CD4-positive, alpha-beta memory T cell (primary cell): ENCODE results near the gene TPPP. TPM values are rescaled to one million over a fixed set of nuclear protein-coding genes. Genes with fewer than 3 reads are reported as not detected.

ENCODE experiments used
- CTCF ChIA-PET: fragments of 350-600 bp; sonication (Branson Sonifier 250); formaldehyde crosslinking; loops from one replicate; lab custom pipeline; 2021; ENCODE audit warnings: inconsistent platforms; ENCODE audit not compliant: partially characterized antibody; lab: Charles Lee
- POLR2A ChIA-PET: fragments of 350-600 bp; sonication (Branson Sonifier 250); formaldehyde crosslinking; loops from one replicate; lab custom pipeline; 2021; ENCODE audit not compliant: partially characterized antibody; lab: Charles Lee
- DNase-seq, 5 donors: peaks; one replicate each; pipeline versions ENCODE4 v3.0.0 to v3.0.0-alpha.2; 2020 to 2022; ENCODE audit warnings: mixed read lengths in 1 of 5
- H3K27ac ChIP-seq: one replicate; pipeline ENCODE4 v1.7.0; 2013; ENCODE audit warnings: low read depth, low read length
- H3K27me3 ChIP-seq: 2 replicates; pipeline ENCODE4 v1.7.0; 2013; ENCODE audit warnings: mild to moderate bottlenecking, low read length, moderate library complexity; ENCODE audit not compliant: insufficient read depth
- H3K36me3 ChIP-seq: 2 replicates; pipeline ENCODE4 v1.7.0; 2013; ENCODE audit warnings: mild to moderate bottlenecking, low read length, moderate library complexity; ENCODE audit not compliant: insufficient read depth
- H3K4me1 ChIP-seq: 2 replicates; pipeline ENCODE4 v1.7.0; 2013; ENCODE audit warnings: mild to moderate bottlenecking, low read length, moderate library complexity; ENCODE audit not compliant: insufficient read depth
- H3K4me3 ChIP-seq, 2 donors: one replicate each; pipeline ENCODE4 v1.7.0; 2013; ENCODE audit warnings: low read length in 2 of 2, mild to moderate bottlenecking in 1 of 2
- H3K9me3 ChIP-seq, 2 donors: one replicate each; pipeline ENCODE4 v1.7.0; 2013; ENCODE audit warnings: low read length in 2 of 2, control low read depth in 1 of 2; ENCODE audit not compliant: control insufficient read depth in 1 of 2
- H3K27ac Mint-ChIP-seq, 7 donors: one replicate each; pipeline ENCODE4 v1.8.0; 2020 to 2021; ENCODE audit warnings: mixed read lengths in 7 of 7, mild to moderate bottlenecking in 6 of 7, inconsistent platforms in 3 of 7, moderate library complexity in 3 of 7
- H3K27me3 Mint-ChIP-seq, 2 donors: one replicate each; pipeline ENCODE4 v1.8.0; 2020 to 2021; ENCODE audit warnings: mixed read lengths in 2 of 2
- H3K36me3 Mint-ChIP-seq, 2 donors: one replicate each; pipeline ENCODE4 v1.8.0; 2020 to 2021; ENCODE audit warnings: mixed read lengths in 2 of 2, inconsistent platforms in 1 of 2, mild to moderate bottlenecking in 1 of 2
- H3K4me1 Mint-ChIP-seq, 4 donors: one replicate each; pipeline ENCODE4 v1.8.0; 2020 to 2021; ENCODE audit warnings: mixed read lengths in 4 of 4, mild to moderate bottlenecking in 1 of 4
- H3K4me3 Mint-ChIP-seq, 8 donors: one replicate each; pipeline ENCODE4 v1.8.0; 2020 to 2021; ENCODE audit warnings: mixed read lengths in 8 of 8, mild to moderate bottlenecking in 7 of 8, moderate library complexity in 6 of 8, inconsistent platforms in 3 of 8
- H3K9me3 Mint-ChIP-seq, 8 donors: one replicate each; pipeline ENCODE4 v1.8.0; 2020 to 2021; ENCODE audit warnings: mixed read lengths in 8 of 8, mild to moderate bottlenecking in 5 of 8, inconsistent platforms in 3 of 8, moderate library complexity in 1 of 8
- intact Hi-C: fragments of 100-400 bp; cut with micrococcal nuclease; formaldehyde crosslinking; loops from one replicate; pipeline ENCODE4 v1.15.1; 2023
- polyA plus RNA-seq, 2 donors: library from polyadenylated mRNA; unstranded; fragments of 300-500 nt; fragmentation: Illumina TruSeq; gene quantifications; one replicate each; pipeline ENCODE4 v1.2.3, GENCODE V29; 2021
- total RNA-seq, 2 experiments: library from RNA; stranded (reverse); gene quantifications; one replicate each; pipeline ENCODE4 v1.2.3, GENCODE V29; 2021

The TPPP gene
- total and polyA plus RNA-seq, 4 experiments from 2014 or later: 0.36 to 3.3 (median 1.1) TPM

- H3K9me3 ChIP-seq: no peaks in the 10 kb centered on the region
- peak overlapping the region; percentile 59 for H3K27ac ChIP-seq
- H3K36me3 ChIP-seq: no peaks in the 10 kb centered on the region
- H3K27ac Mint-ChIP-seq: peak overlapping the region; percentile 98 to 100 (median 99)
- H3K9me3 Mint-ChIP-seq: peaks cover 0 to 2% (median 0%) of the 10 kb centered on the region in 8 donors
- peak; percentile 89 to 97 (median 91) for DNase-seq
- peaks cover 7 to 23% (median 10%) of the 10 kb centered on the region in 4 donors for H3K4me1 Mint-ChIP-seq
- ChIA-PET POLR2A (interaction anchor here (0.8 kb wide), 1 partner anchor 38 kb away, joined by 3 read pairs; no protein-coding TSS in a partner anchor), CTCF (interaction anchor here (1.2 to 2.3 kb wide), 5 partner anchors 19 to 233 kb away, joined by 3 to 13 read pairs (median 5); no protein-coding TSS in a partner anchor)
- peaks cover 0 to 3% of the 10 kb centered on the region in 2 donors for H3K27me3 Mint-ChIP-seq
- H3K27me3 ChIP-seq: no peaks in the 10 kb centered on the region
- H3K4me1 ChIP-seq: peaks cover 29% of the 10 kb centered on the region
- H3K4me3 ChIP-seq: peak overlapping the region in 1 of 2 donors; percentile 4
- H3K4me3 Mint-ChIP-seq: peak overlapping the region; percentile 78 to 92 (median 82)
- H3K36me3 Mint-ChIP-seq: peaks cover 1 to 4% of the 10 kb centered on the region in 2 donors
- intact Hi-C loops: loop anchor here (2.0 to 10.0 kb wide), 2 partner anchors 20 to 332 kb away; partner anchors contain the start of genes NKD2 and TPPP
These were observed 20.6 kb downstream of the TPPP start for GRCh38 chr5:672329-673160.

- ChIA-PET CTCF (interaction anchor here (1.1 to 3.7 kb wide), 6 partner anchors 18 to 230 kb away, joined by 3 to 21 read pairs (median 6); no protein-coding TSS in a partner anchor), POLR2A (no interaction called here)
- intact Hi-C loops: loop anchor here (2.0 to 10.0 kb wide), 3 partner anchors 21 to 333 kb away; partner anchors contain the start of genes NKD2 and TPPP
- H3K9me3 ChIP-seq: no peaks in the 10 kb centered on the region
- Mint-ChIP-seq H3K36me3 (peaks cover 10% of the 10 kb centered on the region in 2 donors), H3K27me3 (peaks cover 0 to 3% of the 10 kb centered on the region in 2 donors), H3K9me3 (peaks cover 0 to 2% (median 0%) of the 10 kb centered on the region in 8 donors), H3K4me1 (peaks cover 7 to 26% (median 13%) of the 10 kb centered on the region in 4 donors), H3K27ac (peak overlapping the region; percentile 29 to 100 (median 99)), H3K4me3 (peak overlapping the region in 5 of 8 donors; percentile 79 to 92 (median 82))
- H3K4me1 ChIP-seq: peaks cover 29% of the 10 kb centered on the region
- H3K4me3 ChIP-seq: peak overlapping the region in 1 of 2 donors; percentile 4
- no peaks in the 10 kb centered on the region for H3K27me3 ChIP-seq
- H3K36me3 ChIP-seq: no peaks in the 10 kb centered on the region
- DNase-seq: peak; percentile 73 to 80 (median 77)
- H3K27ac ChIP-seq: peak overlapping the region; percentile 59
These were observed 21.5 kb downstream of the TPPP start for GRCh38 chr5:671459-672328.

- H3K27me3 Mint-ChIP-seq: peaks cover 0 to 3% of the 10 kb centered on the region in 2 donors
- DNase-seq: peak in 1 of 5 donors; percentile 31
- Histone ChIP-seq H3K36me3 (no peaks in the 10 kb centered on the region), H3K4me3 (no peak overlapping the region), H3K27ac (no peak overlapping the region), H3K4me1 (peaks cover 29% of the 10 kb centered on the region), H3K9me3 (no peaks in the 10 kb centered on the region), H3K27me3 (no peaks in the 10 kb centered on the region)
- CTCF ChIA-PET: interaction anchor here (1.1 to 3.7 kb wide), 9 partner anchors 17 to 243 kb away, joined by 3 to 21 read pairs (median 4); no protein-coding TSS in a partner anchor
- no peaks in the 10 kb centered on the region for H3K9me3 Mint-ChIP-seq
- POLR2A ChIA-PET: no interaction called here
- no peak overlapping the region for H3K4me3 Mint-ChIP-seq
- peak overlapping the region in 2 of 7 donors; percentile 17 to 36 for H3K27ac Mint-ChIP-seq
- intact Hi-C loops: loop anchor here (2.0 to 10.0 kb wide), 2 partner anchors 232 to 334 kb away; partner anchors contain the start of gene NKD2
- peaks cover 7 to 26% (median 13%) of the 10 kb centered on the region in 4 donors for H3K4me1 Mint-ChIP-seq
- H3K36me3 Mint-ChIP-seq: peaks cover 10 to 11% of the 10 kb centered on the region in 2 donors
These were observed 22.5 kb downstream of the TPPP start for GRCh38 chr5:670396-671270.

DNA sequence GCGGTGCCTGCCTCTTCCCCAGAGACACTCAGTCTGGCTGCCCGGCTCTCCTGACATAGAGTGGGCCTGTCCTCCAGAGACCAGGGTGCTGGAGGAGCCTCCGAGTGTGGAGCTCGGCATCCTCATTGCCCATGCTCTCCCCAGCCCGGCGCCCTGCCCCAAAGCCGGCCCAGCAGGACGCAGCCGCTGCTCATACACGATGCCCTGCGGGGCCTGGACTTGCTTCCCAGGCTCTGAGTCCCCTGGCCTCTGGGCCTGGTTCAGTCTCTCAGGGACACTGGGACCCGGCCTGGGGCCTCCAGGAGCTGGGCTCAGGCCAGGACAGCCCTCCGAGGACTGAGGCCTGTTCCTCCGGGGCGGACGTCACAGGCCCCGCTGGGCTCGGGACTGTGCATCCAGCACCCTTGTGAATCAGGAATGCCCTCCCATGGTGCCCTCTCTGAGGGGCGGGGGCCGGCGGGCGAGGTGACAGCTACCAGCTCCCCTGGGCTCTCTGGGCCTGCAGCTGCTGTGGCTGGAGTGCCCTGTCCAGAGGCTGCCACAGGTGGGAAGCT is 23.2 kb downstream of the TPPP start:
- intact Hi-C loops: loop anchor here (2.0 to 10.0 kb wide), 2 partner anchors 233 to 335 kb away; partner anchors contain the start of gene NKD2
- Mint-ChIP-seq H3K27me3 (peaks cover 0 to 3% of the 10 kb centered on the region in 2 donors), H3K4me1 (peaks cover 7 to 26% (median 13%) of the 10 kb centered on the region in 4 donors), H3K36me3 (peaks cover 10 to 11% of the 10 kb centered on the region in 2 donors), H3K27ac (no peak overlapping the region), H3K9me3 (no peaks in the 10 kb centered on the region), H3K4me3 (no peak overlapping the region)
- Histone ChIP-seq H3K4me1 (peaks cover 29% of the 10 kb centered on the region), H3K36me3 (no peaks in the 10 kb centered on the region), H3K27ac (no peak overlapping the region), H3K4me3 (no peak overlapping the region), H3K27me3 (no peaks in the 10 kb centered on the region), H3K9me3 (no peaks in the 10 kb centered on the region)
- DNase-seq: peak in 1 of 5 donors; percentile 14
- ChIA-PET CTCF (interaction anchor here (1.1 to 3.7 kb wide), 6 partner anchors 88 to 244 kb away, joined by 3 to 21 read pairs (median 4); no protein-coding TSS in a partner anchor), POLR2A (no interaction called here)

DNA sequence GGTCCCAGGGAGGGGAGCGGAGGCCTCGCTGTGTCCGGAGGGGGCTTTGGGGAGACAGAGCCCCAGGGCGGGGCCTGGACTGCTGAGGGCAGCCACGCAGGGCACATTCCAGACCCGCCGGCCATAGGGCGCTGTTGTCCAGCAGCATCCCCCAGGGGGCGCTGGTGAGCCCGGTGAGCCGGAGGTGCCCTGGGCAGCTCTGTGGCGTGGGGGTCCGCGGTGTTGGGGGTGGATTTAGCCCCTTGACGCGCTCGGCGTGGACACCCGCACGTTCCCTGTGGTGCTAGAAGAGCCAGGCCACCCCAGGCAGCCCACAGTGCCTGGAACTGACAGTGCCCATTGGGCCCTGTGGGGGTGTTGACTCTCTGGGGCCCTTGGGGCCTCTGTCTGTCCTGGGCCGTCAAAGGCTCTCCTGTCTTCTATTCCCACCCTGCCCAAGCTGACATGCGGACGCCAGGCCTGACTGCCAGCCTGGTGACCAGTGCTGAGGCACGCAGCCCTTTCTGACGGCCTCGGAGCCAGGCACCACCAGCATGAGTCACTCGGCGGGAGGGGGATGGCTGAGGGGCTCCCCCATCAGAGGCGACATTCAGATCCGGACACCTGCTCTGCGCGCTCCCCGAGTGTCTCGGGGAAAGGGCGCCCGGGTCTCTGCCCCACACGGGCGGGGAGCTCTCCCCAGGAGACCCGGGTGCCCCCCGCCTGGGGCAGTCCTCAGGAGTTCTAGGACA is 23.9 kb downstream of the TPPP start:
- Mint-ChIP-seq H3K4me1 (peaks cover 7 to 26% (median 13%) of the 10 kb centered on the region in 4 donors), H3K27ac (peak overlapping the region in 1 of 7 donors; percentile 41), H3K27me3 (peaks cover 0 to 3% of the 10 kb centered on the region in 2 donors), H3K36me3 (peaks cover 10 to 12% of the 10 kb centered on the region in 2 donors), H3K4me3 (no peak overlapping the region), H3K9me3 (no peaks in the 10 kb centered on the region)
- CTCF ChIA-PET: interaction anchor here (0.7 to 3.7 kb wide), 8 partner anchors 16 to 234 kb away, joined by 3 to 21 read pairs (median 4); no protein-coding TSS in a partner anchor
- Histone ChIP-seq H3K4me1 (peaks cover 29% of the 10 kb centered on the region), H3K36me3 (no peaks in the 10 kb centered on the region), H3K27me3 (no peaks in the 10 kb centered on the region), H3K4me3 (no peak overlapping the region), H3K9me3 (no peaks in the 10 kb centered on the region), H3K27ac (no peak overlapping the region)
- peak in 4 of 5 donors; percentile 37 to 52 (median 44) for DNase-seq
- POLR2A ChIA-PET: no interaction called here
- intact Hi-C loops: no loop called here
